Kidney epithelial cell (primary cell): ENCODE data around the gene SPECC1. TPM values are rescaled to one million over a fixed set of nuclear protein-coding genes. Genes with fewer than 3 reads are reported as not detected.

ENCODE experiments used
- DNase-seq: peaks from one replicate; pipeline ENCODE4 v3.0.0-alpha.2; 2010; ENCODE audit warnings: low read depth
- H3K27me3 ChIP-seq: 2 replicates; pipeline ENCODE4 v1.6.0; 2011; ENCODE audit warnings: low read length; ENCODE audit not compliant: control insufficient read depth, insufficient read depth
- H3K36me3 ChIP-seq: 2 replicates; pipeline ENCODE4 v1.5.1; 2011; ENCODE audit warnings: low read length; ENCODE audit not compliant: control insufficient read depth, insufficient read depth
- H3K4me3 ChIP-seq: 2 replicates; pipeline ENCODE4 v1.5.1; 2011; ENCODE audit warnings: low read depth, mild to moderate bottlenecking, control low read depth, low read length
- total RNA-seq: library from RNA; depleted of rRNA; stranded (reverse); fragments of >200 nt; gene quantifications from 2 replicates; pipeline ENCODE4 v1.2.3, GENCODE V29; 2015
- TF ChIP-seq, protein P1 (sequence below): IDR thresholded peaks from 2 replicates; pipeline ENCODE4 v1.5.1; 2011; ENCODE audit warnings: mild to moderate bottlenecking, moderate library complexity, low read length, control low read depth, inconsistent platforms; ENCODE audit not compliant: insufficient read depth, poor library complexity, severe bottlenecking

Gene SPECC1
- total RNA-seq, 1 donor from 2014 or later, result 62.3 TPM

GRCh38 chr17:19978805-19979211 lies 30.4 kb upstream of the SPECC1 start:
- Histone ChIP-seq H3K27me3 (no peaks in the 10 kb centered on the region), H3K36me3 (no peaks in the 10 kb centered on the region), H3K4me3 (no peak overlapping the region)
- TF ChIP-seq, protein P1, sequence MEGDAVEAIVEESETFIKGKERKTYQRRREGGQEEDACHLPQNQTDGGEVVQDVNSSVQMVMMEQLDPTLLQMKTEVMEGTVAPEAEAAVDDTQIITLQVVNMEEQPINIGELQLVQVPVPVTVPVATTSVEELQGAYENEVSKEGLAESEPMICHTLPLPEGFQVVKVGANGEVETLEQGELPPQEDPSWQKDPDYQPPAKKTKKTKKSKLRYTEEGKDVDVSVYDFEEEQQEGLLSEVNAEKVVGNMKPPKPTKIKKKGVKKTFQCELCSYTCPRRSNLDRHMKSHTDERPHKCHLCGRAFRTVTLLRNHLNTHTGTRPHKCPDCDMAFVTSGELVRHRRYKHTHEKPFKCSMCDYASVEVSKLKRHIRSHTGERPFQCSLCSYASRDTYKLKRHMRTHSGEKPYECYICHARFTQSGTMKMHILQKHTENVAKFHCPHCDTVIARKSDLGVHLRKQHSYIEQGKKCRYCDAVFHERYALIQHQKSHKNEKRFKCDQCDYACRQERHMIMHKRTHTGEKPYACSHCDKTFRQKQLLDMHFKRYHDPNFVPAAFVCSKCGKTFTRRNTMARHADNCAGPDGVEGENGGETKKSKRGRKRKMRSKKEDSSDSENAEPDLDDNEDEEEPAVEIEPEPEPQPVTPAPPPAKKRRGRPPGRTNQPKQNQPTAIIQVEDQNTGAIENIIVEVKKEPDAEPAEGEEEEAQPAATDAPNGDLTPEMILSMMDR, result no peak
- no peak for DNase-seq

GRCh38 chr17:19979917-19980770 lies 29.0 kb upstream of the SPECC1 start:
- H3K27me3 ChIP-seq, result no peaks in the 10 kb centered on the region
- TF ChIP-seq, protein P1, result no peak
- H3K4me3 ChIP-seq, result no peak overlapping the region
- DNase-seq, result no peak
- no peaks in the 10 kb centered on the region for H3K36me3 ChIP-seq

DNA sequence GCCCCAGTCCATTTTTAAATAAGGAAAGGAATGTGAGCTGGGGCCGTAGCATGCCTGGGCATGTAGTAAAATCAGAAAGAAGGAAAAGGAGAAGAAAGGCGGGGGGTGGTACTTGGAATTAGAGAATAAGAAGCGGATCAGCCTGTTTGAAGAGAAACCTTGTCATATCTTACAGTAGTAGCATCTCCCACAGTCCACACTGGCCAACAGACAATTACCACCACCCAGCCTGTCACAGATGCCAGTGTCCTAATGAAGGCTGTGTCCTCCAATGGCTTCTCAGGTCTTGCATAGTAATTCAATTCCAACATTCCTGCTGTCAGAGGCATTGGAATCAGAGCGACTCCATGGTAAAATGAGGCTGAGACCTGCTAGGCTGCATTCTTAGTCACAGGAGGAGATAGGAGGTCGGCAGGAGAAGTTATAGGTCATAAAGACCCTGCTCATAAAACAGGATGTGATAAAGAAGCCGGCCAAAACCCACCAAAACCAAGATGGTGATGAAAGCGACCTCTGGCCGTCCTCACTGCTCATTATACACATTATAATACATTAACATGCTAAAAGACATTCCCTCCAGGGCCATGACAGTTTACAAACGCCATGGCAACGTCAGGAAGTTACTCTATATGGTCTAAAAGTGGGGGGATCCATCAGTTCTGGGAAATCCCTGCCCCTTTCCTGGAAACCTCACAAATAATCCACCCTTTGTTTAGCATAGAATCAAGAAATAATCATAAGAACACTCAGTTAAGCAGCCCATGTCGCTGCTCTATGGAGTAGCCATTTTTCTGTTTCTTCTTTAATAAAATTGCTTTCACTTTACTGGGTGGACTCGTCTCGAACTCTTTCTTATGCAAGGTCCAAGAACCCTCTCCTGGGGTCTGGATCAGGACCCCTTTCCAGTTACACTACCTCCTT lies 22.0 kb upstream of the SPECC1 start:
- no peaks in the 10 kb centered on the region for H3K27me3 ChIP-seq
- TF ChIP-seq, protein P1, result no peak
- H3K4me3 ChIP-seq, result no peak overlapping the region
- no peaks in the 10 kb centered on the region for H3K36me3 ChIP-seq
- no peak for DNase-seq

DNA sequence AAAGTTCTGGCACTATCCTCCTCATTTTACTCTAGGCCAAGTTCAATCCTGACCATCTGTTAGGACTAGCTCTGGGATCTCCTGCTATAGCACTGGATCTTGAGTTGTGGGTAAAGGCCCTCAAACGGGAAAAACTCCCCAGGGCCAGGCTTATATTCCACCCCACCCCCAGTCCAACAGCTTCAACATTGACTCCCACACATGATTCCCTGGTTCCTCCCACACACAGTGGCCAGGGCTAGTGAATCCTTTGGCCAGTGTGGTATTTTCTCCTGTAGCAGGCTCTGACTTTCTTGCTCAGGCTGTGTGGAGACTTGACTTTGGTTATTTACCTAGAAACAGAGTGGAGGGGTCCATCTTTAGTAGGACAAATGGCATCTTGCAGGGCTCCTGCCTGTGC lies 21.3 kb upstream of the SPECC1 start:
- DNase-seq, result no peak
- TF ChIP-seq, protein P1, result no peak
- no peaks in the 10 kb centered on the region for H3K36me3 ChIP-seq
- no peak overlapping the region for H3K4me3 ChIP-seq
- no peaks in the 10 kb centered on the region for H3K27me3 ChIP-seq

GRCh38 chr17:19991252-19991885 lies 17.8 kb upstream of the SPECC1 start:
- TF ChIP-seq, protein P1, result no peak
- H3K36me3 ChIP-seq, result no peaks in the 10 kb centered on the region
- H3K27me3 ChIP-seq, result no peaks in the 10 kb centered on the region
- H3K4me3 ChIP-seq, result no peak overlapping the region
- DNase-seq, result no peak
